ENCODE measurements around the gene CACNA1E.
"Not testable (repeated sequence)": the region's sequence is repeated elsewhere in the genome, so short reads cannot be mapped to it uniquely, and the experiment has no call there.

The CACNA1E gene

GRCh38 chr1:181807251-181807650 lies 323.9 kb downstream of the CACNA1E start:
- no peak for DNase-seq (ENCODE audit: low read depth in 2 of 2)

DNA sequence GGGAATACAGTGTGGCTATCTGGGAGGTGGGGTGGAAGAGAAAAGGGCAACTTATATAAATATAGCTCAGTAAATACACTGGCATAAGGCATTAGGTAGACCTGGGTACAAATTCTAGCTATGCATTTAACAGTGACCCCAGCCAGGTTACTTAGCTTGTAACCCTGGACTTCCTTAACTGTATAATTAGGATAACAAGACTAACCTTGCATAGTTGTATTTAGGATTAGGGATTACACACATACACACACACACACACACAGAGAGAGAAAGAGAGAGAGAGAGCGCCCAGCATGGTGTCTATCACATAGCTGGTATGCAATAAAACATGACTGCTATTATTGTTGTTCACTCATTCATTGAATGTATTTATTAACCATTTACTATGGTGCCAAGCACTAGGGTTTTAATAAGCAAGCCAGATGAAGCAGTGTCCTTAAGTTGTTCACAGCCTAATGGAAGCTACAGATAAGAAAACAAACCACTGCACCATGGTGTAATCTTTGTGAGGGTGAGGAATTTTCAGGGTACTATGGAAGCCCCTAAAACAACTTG lies 326.8 kb downstream of the CACNA1E start:
- DNase-seq (ENCODE audit: low read depth in 2 of 2), result no peak

DNA sequence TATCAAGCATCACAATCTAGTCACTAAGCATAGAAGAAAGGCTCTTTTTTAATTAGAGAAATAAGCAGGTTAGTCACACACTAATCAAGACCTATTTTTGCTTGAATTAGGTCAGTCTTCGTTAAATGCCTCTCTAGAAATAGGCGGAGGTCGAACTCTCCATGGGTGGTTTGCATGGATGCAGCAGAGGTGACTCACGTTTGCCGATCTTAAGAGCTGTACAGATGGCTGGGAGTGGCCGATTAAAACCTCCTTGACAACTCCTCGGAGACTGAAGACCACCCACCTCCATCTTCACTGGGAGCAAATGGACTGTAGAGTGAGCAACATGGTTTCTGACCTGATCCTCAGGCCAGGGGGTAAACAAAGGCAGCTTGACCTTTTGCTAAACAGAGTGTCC lies 328.9 kb downstream of the CACNA1E start:
- DNase-seq (ENCODE audit: low read depth in 2 of 2), result no peak

DNA sequence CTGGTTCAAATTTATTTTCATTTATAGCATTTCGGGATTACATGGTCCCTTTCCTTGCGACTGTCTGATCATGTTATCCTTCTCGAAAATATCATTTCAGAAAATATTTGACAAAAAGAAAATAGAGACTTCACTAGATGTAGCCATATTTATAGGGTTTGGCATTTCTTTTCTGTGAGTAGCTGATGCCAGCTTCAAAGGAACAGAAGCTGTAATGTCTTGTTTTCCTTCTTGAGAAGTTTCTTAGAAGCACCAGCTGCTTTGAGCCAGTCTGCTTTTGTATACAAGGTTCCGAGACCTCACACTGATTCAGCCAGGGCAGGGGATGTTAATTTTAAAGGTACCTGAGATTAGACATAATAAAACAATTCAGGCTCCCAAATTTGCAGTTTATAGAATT lies 329.9 kb downstream of the CACNA1E start:
- DNase-seq (ENCODE audit: low read depth in 2 of 2), result no peak

GRCh38 chr1:181816608-181817007 lies 333.3 kb downstream of the CACNA1E start:
- DNase-seq (ENCODE audit: low read depth in 2 of 2), result no peak

DNA sequence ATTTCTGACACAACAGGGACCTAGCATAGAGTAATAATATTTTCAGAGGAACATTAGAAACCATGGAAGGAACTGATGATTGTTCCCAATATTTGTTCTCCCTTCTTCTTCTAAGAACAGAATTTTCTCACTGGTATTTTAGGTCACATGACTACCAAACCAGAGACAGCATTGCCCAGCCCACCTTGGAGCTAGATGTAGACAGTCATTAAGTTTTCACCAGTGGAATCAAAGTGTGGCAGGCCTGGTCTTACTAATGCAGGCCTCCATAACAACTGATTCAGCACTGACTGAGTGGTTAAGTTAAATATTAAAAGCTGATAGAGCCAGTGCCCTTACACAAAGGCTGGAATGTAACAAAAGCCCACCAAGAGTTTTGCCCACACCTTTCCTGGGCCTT lies 333.8 kb downstream of the CACNA1E start:
- DNase-seq (ENCODE audit: low read depth in 2 of 2), result no peak

- DNase-seq (ENCODE audit: low read depth in 2 of 2), result no peak
These were observed 335.1 kb downstream of the CACNA1E start for GRCh38 chr1:181818459-181818858.

- DNase-seq (ENCODE audit: low read depth in 2 of 2), result no peak
These were observed 335.6 kb downstream of the CACNA1E start for GRCh38 chr1:181818943-181819342.

GRCh38 chr1:181821701-181822100 lies 338.4 kb downstream of the CACNA1E start:
- DNase-seq (ENCODE audit: low read depth in 2 of 2), result no peak

DNA sequence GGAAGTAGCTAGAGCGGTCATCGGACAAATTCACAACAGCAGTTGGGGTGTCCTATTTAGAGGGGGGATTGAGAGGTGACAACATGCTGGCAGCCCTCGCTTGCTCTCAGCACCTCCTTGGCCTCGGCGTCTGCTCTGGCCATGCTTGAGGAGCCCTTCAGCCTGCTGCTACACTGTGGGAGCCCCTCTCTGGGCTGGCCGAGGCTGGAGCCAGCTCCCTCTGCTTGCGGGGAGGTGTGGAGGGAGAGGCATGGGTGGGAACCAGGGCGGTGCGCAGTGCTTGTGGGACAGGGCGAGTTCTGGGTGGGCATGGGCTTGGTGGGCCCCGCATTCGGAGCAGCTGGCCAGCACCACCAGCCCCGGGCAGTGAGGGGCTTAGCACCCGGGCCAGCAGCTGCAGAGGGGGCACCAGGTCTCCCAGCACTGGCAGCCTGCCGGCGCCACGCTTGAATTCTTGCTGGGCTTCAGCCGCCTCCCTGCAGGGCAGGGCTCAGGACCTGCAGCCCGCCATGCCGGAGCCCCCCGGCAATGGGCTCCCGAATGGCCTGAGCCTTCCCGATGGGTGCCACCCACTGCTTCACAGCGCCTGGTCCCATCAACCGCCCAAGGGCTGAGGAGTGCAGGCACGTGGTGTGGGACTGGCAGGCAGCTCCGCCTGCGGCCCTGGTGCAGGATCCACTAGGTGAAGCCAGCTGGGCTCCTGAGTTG lies 349.0 kb downstream of the CACNA1E start:
- not testable (repeated sequence) for DNase-seq (ENCODE audit: low read depth in 2 of 2)

DNA sequence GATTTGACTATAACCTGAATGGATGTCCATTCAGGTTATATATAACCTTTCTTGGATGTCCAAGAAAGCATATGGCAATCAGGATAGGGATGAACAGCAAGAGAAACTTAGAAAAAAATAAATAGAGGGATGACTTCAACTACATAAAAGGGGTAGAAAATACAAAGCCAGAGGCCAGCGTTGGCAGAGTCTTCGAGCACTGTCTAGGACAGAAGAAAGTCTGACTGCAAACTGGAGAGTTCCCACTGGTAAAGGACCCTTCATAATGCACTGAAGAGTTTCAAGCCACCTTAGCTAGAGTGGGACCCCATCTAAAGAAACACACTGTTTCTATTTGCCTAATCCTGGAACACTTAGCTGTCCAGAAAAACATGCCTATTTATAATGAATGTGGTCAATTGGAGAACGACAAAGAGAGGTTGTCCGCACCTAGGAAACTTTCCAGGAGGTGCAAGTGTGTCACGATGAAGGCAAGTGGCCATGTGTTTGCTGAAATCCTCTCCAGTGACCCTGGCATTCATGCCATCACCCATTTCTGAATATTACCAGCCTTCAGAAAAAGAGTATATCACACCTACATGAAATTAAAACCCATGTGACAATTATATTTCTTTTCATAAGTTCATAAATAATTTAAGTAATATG lies 362.8 kb downstream of the CACNA1E start:
- DNase-seq (ENCODE audit: low read depth in 2 of 2), result no peak

GRCh38 chr1:181846681-181847080 lies 363.4 kb downstream of the CACNA1E start:
- DNase-seq (ENCODE audit: low read depth in 2 of 2), result no peak

GRCh38 chr1:181849071-181849470 lies 365.8 kb downstream of the CACNA1E start:
- no peak for DNase-seq (ENCODE audit: low read depth in 2 of 2)

DNA sequence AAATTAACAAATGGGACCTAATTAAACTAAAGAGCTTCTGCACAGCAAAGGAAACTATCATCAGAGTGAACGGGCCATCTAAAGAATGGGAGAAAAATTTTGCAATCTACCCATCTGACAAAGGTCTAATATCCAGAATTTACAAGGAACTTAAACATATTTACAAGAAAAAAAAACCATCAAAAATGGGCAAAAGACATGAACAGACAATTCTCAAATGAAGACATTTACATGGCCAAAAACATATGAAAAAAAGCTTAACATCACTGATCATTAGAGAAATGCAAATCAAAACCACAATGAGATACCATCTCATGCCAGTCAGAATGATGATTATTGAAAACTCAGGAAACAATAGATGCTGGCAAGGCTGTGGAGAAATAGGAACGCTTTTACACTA lies 370.9 kb downstream of the CACNA1E start:
- DNase-seq (ENCODE audit: low read depth in 2 of 2), result not testable (repeated sequence)

DNA sequence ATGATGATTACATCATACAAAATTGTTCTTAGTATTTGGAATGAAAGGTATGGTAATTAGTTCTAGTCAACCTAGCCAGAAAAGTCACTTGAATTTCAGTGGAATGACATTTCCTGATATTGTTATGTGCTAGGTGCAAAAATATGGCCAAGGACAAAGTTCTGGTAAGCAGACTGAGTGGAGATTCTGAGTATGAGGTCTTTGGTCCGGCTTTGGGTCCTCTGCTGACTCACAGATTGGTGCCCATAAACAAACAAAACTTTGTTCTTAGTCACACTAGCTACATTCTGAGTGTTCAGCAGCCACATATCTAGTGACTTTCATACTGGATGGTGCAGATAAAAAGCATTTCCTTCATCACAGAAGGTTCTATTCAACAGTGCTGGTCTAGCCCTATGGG lies 372.1 kb downstream of the CACNA1E start:
- no peak for DNase-seq (ENCODE audit: low read depth in 2 of 2)

Data from stimulated activated CD4-positive, alpha-beta T cell treated with anti-CD3 and anti-CD28 coated beads, Interleukin-12 subunit alpha, Interleukin-12 subunit beta, amount 100 ng/mL, for 24 hours (primary cell).